SH-SY5Y (cell line): ENCODE data around the gene PLSCR4.

Experiments
- GATA2 ChIP-seq: IDR thresholded peaks from 2 replicates; pipeline ENCODE4 v1.6.1; 2011; ENCODE audit warnings: mild to moderate bottlenecking, low read depth, low read length
- GATA3 ChIP-seq: IDR thresholded peaks from 2 replicates; pipeline ENCODE4 v1.6.1; 2011; ENCODE audit warnings: low read depth, mild to moderate bottlenecking, low read length, moderate library complexity

Gene PLSCR4

GRCh38 chr3:146262371-146263110 lies 11.6 kb upstream of the PLSCR4 start:
- TF ChIP-seq GATA2 (no peak), GATA3 (no peak)

GRCh38 chr3:146259880-146260589 lies 9.1 kb upstream of the PLSCR4 start:
- TF ChIP-seq GATA3, result no peak
- TF ChIP-seq GATA2, result no peak

DNA sequence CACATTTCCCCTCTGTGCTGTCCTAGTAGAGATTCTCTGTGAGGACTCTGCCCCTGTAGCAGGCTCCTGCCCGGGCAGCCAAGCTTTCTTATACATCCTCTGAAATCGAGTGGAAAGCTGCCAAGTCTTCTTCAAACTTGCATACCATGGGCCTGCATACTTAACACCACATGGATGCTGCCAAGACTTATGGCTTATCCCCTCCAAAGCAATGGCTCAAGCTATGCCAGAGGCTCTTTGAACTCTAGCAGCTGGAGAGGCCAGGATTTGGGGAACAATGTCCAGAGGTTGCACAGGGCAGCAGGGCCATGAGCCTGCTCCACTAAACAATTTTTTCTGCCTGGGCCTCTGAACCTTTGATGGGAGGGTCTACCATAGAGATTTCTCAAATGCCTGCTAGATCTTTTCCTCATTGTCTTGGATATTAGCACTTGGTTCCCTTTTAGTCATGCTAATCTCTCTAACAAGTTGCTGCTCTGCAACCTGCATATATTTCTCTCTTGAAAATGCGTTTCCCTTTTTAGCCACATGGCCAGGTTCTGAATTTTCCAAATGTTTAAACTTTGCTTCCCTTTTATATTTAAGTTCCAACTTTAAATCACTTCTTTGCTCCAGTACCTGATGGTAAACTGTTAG lies 6.1 kb upstream of the PLSCR4 start:
- TF ChIP-seq GATA3, result no peak
- TF ChIP-seq GATA2, result no peak

- TF ChIP-seq GATA2, result no peak
- no peak for TF ChIP-seq GATA3
Measured at GRCh38 chr3:146249921-146250320, 984 bp downstream of the PLSCR4 start.

DNA sequence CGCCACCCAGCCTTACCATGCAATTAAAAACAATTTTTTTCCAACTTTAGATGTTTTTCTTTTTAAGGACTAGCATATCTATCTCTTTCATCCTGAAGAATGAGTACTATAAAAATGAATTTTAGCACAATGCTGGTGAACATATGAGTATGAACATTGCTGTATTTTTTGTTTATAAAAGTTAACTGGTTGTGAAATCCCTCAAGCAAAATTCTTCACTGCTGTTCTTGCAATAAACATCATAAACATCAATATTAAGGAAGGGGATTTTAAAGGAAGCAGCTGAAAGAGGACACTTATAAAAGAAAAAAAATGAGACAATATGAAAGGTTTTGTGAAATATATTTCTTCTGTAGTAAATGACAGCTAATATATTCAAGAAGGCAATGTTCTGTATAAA lies 3.0 kb downstream of the PLSCR4 start:
- TF ChIP-seq GATA3, result no peak

DNA sequence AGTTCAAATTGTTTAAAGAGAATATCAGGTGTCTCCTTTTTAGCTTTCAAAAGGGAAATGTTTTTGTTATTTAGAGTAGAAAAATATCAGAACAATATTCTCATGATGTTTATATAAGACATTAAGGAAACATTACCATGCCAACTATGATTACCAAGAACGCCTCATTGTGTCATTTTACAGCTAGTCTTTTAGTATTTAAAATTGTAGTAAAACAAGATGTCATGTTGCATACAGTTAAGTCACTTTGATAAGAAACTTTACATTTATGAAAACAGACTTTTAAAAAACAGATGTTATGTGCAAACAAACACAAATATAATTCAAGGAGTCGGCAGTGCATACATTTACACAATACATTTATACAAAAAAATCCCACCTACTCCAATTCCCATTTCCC lies 4.4 kb downstream of the PLSCR4 start:
- TF ChIP-seq GATA3 (no peak), GATA2 (no peak)

DNA sequence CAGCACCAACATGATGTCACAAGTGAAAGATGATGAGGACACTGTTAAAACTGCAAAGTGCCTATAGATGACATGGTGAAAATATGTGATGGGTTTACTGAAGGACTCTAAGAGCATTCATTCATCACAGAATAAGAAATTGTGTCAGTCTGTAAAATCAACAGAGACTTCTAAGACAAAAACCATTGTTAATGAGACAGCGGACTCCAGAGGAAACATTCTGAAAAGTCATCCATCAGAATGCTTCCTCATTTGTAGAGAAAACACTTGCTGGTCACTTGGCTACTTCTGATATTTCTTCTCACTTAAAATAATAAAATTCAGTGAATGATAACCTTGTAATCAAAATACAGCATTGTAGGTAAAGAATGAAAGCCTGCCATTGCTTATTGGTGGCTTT lies 7.3 kb downstream of the PLSCR4 start:
- TF ChIP-seq GATA3, result no peak
- TF ChIP-seq GATA2, result no peak

GRCh38 chr3:146241523-146242240 lies 9.2 kb downstream of the PLSCR4 start:
- no peak for TF ChIP-seq GATA3

DNA sequence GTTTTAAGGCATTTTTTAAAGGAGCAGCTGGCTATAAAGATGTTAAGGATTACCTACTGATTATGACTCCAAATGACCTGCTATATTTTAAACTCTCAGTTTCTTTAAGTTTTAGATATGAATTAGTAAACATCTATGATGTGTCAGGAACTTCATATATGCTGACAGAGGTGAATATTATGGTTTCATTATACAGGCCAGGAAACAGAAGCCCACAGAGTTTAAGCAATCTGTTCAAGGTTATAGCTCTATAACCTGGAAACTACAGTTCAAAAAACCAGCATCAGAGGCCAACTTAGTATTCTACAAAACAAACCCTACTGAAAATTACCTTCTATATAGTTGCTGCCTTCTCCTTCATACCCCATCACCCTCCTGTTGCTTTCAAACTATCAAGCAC lies 17.4 kb downstream of the PLSCR4 start:
- no peak for TF ChIP-seq GATA3
- TF ChIP-seq GATA2, result no peak

DNA sequence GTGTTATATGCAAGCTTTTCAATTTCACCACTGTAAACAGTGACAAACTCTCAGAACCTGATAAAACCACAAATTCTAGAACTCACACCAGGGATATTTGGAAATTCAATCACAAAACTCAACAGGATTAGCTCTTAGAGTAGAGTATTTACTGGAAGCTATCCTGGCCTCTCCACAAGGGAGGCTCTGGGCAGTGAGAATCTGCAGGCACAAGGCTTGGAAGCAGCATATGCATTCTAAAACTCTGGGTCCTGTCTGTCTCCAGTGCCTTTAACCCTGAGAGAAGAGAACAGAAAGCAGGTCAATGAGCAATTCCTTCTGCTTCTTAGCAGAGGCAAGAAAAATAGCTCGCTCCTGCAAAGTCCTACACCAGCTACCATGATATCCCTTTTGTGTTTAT lies 23.4 kb downstream of the PLSCR4 start:
- TF ChIP-seq GATA3, result no peak
- TF ChIP-seq GATA2, result no peak

- TF ChIP-seq GATA2 (no peak), GATA3 (no peak)
Measured at GRCh38 chr3:146226881-146227280, 24.0 kb downstream of the PLSCR4 start.

DNA sequence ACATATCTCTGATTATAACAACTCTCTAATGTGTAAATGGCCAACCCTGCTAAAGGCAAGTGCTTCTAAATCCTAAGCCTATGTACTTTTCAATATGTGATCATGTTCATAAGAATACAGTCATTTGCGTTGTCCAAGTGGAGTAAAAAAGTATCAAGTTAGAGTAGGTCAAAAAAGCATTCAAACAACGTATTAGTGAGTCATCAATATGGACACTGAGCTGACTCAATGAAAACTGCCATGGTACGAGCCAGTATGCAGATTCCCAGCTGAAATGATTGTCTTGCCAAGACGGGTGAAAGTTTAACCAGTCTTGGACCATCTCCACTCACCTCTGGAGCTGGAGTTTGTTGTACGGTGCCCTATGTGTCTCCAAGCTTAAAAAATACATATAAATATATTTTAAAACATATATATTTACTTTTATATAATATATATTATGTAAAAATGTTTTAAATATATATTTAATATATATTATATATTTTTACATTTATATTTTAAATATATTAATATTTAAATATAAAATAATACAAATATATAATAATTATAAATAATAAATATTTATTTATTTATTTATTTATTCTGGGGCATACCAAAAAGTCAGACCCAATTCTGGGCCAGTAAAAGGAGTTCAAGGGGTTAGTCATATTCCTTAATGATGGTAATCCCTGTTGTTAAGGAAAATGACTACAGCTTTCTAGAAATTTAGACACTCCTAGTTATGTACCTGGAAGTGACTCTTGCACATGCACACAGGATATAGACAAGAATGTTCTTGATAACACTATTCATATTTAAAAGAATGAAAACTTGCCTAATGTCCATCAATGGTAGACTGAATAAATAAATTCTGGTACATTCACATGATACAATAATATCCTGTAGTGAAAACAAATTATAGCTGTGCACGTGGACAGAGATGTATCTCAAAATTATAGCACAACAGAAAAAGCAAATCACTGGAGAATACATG lies 27.2 kb downstream of the PLSCR4 start:
- TF ChIP-seq GATA3, result no peak
- no peak for TF ChIP-seq GATA2
